Measurements from ENCODE around the gene C9orf43.

The C9orf43 gene

DNA sequence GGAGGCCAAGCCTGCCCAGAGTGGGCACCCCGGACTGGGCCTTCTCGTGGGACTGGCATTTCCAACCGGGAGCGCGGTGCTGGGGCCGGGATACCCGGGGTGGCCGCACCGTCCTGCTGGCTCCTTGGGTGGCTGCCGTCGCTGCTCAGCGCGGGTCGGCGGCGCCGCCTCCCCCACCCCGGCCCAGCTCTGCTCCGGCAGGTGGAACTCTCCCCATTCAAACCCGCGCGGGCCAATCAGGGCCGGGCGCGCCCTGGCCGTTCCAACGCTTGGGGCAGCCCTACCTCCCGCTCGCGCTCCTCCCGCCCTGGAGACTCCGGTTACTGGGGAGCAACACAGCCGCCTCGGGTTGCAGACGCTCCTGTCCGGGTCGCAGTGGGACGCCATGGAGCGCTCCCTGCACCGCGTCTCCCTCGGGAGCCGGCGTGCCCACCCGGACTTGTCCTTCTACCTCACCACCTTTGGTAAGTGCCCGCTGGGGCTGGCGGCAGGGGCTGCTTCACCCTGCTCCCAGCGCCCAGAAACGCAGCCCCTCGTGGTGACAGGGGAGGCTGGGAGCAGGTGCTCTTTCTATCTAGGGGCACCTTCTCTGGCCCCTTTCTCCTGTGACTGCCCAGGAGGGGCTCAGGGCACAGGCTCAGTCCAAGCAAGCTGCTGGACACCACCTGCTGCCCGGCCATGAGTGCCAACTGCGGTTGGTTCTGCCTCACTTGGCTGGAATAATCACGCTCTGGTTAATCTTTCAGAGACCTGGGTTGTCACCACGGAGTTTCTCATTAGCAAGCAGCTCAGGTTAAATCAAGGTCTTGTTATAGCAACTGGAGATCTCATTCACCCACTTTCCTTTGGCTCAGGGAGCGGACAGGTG, 53.1 kb downstream of the C9orf43 start, which contains the start of gene RGS3:
Gene RGS3, plus strand, starts transcription at position 310 of the 868 bp plus-strand sequence. Its CDS starts 76 bp downstream, at position 386.
- DNase-seq = peak in 5 of 56 donors; percentile 8 to 50 (median 22)

DNA sequence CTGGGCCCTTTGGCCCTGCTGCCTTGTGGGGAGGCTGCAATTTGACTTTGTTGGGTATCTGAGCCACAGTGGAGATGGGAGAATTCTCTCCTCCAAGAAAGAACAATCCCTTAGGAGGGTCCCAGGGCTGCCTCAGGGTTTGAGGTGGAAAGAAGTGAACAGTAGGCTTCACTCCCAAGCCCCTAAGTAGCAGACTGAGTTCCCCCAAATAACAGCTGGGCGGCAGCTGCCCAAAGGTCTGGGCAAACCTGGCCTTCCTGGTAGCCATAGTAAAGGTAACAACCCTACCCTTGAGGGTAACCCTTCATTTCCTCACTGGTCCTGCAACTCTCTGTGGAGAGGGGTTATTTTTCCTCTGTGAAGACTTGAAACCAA, 53.7 kb downstream of the C9orf43 start:
- DNase-seq = no peak

DNA sequence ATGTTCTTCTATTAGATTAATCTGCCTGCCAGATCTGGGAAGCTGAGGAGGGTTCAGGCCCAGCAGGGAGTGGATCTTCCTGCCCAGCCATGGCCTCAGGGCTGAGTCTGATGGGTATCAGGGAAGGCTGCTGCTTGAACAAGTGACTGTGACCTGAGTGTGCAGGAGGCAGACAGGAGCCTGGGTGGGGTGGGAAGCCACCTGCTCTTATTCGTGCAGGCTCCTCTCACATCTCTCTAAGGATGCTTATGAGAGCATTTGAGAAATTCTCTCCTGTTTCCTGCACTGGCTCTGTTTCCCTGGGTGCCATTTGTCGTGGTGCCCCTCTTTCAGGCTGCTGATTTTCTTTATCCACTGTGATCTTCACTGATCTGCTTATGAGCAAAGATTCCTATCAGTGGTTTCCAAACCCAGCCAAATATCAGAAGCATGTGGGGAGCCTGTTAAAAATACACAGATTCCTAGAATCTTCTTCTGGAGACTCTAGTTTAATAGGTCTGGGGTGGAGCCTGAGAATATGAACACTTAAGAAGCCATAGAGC, 55.1 kb downstream of the C9orf43 start:
- DNase-seq = no peak

DNA sequence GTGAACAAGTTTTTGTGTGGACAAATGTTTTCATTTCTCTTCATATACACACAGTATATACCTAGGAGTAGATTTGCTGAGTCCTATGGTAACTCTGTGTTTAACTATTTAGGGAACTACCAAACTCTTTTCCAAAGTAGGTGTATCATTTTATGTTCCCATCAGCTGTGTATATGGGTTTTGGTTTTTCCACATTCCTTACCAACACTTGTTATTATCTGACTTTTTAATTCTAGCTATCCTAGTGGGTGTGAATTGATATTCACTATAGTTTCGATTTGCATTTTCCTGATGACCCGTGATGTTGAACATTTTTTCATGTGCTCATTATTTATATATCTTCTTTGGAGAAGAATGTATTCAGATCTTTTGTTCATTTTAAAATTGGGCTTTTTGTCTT, 56.6 kb downstream of the C9orf43 start:
- DNase-seq = no peak

DNA sequence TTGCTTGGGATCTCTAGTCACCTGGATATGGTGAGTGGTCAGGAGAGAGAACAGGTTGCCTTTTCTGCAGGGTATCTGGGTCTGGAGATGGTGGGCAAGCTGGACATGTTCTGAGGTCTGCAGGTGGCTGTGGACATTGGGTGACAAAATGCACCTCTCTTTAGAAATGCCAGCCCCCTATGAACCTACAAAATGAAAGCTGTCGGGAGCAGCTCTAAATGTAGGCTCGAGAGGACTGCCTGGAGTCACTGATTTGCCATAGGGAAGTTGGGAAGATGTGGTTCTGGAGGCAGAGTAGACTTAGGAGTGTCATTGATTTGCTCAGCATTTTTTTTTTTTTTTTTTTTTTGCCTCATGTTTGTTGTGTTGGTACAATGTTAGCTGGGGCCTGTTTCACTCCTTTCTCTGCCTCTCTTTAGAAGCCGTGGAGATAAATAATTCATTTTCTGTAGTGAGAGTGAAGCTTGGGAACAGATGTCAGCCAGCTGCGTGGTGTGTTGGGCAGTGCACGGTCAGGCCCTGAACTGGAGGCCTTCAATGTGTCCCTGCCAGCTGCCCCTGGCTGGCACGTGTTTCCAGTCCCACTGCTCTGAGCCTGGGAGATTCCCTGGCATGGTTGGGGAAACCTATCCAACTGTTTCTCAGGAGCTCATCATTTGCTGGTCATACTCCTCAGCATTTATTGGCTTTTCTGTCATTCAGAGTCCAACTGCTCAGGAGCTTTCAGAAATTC, 58.3 kb downstream of the C9orf43 start:
- peak in 36 of 56 donors; percentile 7 to 63 (median 24) for DNase-seq

DNA sequence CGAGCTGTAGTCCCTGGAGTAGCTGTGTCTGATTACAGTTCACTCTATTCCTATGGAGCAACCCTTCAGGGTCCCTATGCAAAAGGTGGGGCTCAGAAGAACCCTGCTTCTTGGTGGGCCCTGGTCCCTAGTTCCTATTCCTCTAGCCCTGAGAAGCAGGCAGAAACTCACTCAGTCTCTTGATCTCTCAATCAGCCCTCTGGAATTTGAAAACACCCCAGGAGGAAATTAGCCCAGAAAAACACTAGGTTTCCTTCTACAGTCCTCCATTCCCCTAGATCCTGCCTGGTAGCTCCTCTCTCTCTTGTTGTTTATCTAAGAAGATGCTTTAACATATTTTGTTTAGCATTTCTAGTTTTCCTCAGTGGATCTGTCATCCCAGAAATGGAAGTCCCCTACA, 60.6 kb downstream of the C9orf43 start:
- no peak for DNase-seq

DNA sequence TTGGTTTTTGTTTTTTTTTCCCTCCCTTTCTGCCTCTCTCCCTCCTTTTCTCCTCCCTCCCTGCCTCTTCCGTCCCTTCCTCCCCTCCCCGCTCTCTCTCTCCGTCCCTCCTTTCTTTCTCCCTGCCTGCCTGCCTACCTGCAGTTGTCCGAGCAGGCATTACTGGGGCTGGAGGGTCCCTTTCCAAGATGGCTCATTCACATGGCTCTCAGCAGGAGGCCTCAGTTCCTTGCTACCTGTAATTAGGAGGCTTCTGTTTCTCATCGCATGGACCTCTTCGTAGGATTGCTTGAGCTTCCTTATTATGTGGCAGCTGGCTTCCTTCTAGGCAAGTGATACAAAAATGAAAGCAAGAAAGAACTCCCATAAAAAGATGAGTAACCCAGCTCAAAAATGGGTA, 61.0 kb downstream of the C9orf43 start:
- no peak for DNase-seq

DNA sequence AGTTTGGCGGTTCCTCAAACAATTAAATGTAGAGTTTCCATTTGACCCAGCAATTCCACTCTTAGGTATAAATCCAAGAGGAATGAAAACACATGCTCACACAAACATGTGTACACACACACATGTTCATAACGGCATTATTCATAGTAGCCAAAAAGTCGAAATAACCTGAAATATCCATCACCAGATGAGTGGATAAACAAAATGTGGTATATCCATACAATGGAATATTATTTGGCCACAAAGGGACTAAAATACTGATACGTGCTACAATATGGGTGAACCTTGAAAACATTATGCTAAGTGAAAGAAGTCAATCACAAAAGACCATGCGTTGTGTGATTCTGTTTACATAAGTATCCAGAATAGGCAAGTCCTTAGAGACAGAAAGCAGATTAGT, 61.7 kb downstream of the C9orf43 start:
- no peak for DNase-seq

DNA sequence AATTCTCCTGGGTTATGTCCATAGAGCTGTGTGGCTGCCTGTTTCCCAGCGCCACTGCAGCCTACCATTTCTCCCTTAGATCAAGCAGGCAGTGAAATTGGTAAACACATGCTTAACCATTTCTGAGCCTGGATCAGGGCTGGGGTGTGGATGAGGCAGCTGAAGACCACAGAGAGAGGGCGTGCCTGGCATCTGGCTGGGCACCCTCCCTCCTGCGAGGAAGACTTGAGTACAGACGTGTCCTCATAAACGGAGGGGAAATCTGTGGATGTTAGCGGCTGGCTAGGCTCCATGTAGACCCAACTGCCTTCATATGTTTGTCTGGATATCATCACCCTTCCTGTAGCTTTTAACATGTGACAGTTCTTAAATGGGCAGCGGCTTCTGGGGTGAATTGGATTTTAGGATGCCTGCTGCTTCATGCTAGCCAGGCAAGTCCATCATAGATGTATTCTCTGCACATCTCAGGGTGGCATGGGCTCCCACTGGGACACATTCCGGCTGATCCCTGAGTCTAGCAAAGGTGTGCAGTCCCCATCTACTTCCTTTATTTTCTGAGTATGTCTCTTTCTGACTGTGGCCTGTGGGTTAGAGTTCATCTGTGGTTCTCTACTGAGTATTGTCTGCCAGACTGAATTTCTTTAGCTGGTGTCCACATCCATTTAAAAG, 63.9 kb downstream of the C9orf43 start:
- no peak for DNase-seq

DNA sequence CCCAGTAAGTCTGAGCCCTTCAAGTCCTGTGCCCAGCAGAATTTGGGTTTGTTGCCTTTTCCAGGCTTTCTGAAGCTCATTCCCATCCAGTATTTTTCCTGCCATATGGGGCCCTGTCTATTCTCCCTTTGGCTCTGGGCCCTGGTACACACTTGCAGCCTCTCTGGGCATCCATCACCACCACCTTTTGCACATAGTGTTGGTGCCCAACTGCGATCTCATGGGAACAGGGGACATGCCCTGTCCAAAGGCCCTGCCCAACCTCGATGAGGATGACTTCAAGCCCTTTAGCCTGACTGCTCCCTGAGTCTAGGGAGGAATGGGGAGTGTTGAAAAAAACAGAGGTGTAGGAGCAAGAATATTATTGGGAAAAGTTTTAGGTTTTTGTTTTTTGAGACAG, 64.5 kb downstream of the C9orf43 start:
- no peak for DNase-seq

DNA sequence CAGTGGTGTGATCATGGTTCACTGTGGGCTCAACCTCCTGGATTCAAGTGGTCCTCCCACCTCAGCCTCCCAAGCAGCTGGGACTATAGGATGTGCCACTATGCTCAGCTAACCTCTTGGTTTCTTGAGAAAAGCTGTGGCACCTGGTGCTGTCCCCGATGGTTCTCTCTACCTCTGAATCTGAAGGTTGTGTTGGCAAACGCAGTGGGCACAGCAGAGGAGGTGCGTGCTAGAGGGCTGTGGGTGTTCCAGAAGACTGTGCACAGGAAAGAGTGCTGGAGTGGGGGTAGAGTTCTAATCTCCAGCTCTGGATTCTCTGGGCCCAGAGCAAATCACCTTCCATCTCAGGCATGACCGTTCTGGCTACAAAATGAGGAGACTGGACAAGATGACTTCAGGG, 65.4 kb downstream of the C9orf43 start:
- DNase-seq = no peak

DNA sequence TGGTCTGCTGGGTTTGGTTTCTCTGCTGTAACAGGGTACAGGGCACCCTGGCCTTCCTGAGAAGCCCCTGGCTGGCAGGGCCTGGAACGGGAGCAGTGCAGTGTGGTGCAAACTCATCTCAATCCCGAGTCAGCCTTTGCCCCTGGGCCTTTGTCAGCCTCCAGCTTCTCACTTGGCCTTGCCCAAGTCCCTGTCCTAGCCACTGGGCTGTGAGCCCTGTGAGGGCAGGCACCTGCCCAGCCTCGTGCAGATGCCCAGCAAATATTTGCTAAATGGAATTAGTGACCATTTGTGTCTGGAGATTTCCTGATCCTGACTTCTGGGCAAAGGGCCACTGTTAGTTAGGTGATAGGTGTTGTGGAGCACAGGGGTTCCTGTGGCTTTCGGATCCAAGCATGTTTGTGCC, 66.0 kb downstream of the C9orf43 start:
- DNase-seq = no peak

DNA sequence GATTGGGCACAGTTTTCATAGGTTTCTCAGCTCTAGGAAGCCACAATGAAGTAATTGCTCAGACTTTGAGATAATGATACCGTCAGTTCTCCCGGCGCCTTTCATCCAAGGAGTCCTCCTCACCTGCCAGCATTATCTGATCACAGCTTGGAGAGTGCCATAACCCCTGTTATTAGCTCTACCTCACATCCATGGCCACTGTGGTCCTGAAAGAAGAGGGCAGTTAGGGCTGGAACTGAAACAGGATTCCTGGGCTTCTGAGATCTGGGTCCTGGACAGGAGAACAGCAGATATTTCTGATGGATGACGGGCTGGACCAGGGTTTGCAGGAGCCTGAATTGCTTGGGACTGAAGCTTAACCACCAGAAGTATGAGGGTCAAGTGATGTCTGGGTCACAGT, 66.5 kb downstream of the C9orf43 start:
- no peak for DNase-seq

DNA sequence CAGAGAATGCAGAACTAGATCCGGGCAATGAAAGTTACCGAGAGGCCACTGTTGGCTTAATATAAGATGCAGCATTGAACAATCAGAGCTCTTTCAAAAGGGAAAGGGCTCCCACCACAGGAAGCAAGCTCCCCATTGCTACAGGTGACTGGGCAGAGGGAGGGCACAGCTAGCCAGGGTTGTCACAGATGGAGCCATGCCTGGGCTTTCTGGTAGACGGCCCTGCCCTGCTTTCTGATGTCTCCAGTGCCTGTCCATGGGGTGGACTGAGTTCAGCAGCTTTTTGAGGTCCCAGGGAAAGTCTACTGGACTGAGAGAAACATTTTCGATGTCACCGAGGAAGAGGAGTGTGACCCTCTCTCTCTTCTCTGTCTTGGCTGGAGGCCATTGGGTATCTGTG, 67.1 kb downstream of the C9orf43 start:
- no peak for DNase-seq

DNA sequence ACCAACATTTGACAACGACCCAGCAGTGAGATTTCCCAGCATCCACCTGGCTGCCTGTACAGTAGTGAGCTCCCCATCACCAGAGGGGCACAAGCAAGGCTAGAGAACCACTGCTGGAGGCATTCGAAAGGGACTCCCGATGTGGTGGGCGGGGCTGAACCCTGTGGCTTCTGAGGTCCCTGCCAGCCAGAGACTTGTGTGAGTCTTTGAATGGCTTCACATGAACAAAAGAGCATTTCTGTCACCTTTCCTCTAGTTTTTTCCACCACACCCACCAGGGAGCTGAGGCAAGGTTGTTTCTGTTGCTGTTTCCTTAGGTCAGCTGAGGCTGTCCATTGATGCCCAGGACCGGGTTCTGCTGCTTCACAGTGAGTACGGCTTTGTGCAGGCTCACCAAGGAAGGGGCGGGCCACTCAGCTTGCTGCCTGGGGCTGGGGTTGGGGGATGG, 68.7 kb downstream of the C9orf43 start:
- DNase-seq = no peak
